Stimulated activated CD8-positive, alpha-beta memory T cell treated with anti-CD3 and anti-CD28 coated beads, Interleukin-15, amount 100 ng/mL, for 1 hour (primary cell): ENCODE measurements around the gene BPIFB1.

Experiments
- DNase-seq: peaks from one replicate; pipeline ENCODE4 v3.0.0-alpha.2; 2020; ENCODE audit warnings: low read depth

Gene BPIFB1

GRCh38 chr20:33296206-33296605 lies 13.2 kb downstream of the BPIFB1 start:
- DNase-seq, result no peak

- no peak for DNase-seq
Measured at GRCh38 chr20:33298391-33298790, 15.4 kb downstream of the BPIFB1 start.

DNA sequence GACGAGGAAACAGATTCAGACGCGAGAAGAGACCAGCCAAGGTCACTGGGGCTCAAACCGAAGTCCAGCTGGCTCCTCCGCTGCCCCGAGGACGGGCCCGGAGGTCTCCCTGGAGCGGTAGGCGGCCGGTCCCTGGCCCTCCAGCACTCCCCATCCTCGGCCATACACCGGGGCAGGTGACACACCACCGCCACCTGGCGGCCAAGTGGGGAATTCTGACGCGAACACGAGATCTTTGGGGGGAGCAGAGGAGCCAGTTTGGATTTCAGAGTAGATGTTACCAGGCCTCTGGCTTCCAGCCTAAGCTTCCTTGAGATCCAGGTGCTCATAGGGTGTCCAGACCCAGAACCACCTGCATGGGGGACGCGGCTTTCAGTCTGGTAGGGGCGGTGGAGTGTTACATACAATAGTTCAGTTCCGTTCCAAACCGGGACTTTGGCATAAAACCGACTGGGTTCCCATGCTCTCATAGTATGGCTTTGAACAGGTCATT lies 16.1 kb downstream of the BPIFB1 start:
- DNase-seq, result peak; percentile 63

GRCh38 chr20:33301192-33301930 lies 18.3 kb downstream of the BPIFB1 start:
- no peak for DNase-seq

DNA sequence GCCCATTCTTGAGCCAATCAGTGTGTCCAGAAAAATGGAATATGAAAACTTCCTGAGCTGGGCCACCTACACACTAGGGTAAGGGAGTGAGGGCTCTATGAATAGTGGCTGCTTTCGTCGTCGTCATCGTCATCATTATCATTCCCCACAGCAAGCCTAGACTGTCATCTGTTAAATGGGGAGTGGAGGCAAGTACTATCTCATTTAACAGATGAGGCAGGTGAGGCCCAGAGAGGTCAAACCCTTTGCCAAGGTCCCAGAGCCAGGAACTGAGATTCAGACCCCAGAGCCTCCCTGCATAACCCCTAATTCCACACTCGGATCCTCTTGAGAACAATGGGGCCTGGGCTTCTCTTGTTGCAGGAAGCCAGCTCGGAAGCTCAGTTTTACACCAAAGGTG lies 20.6 kb downstream of the BPIFB1 start:
- DNase-seq, result no peak

GRCh38 chr20:33304046-33304445 lies 21.0 kb downstream of the BPIFB1 start:
- DNase-seq, result no peak

- no peak for DNase-seq
Measured at GRCh38 chr20:33305589-33306057, 22.6 kb downstream of the BPIFB1 start.

- DNase-seq, result no peak
Measured at GRCh38 chr20:33306228-33306627, 23.2 kb downstream of the BPIFB1 start.

DNA sequence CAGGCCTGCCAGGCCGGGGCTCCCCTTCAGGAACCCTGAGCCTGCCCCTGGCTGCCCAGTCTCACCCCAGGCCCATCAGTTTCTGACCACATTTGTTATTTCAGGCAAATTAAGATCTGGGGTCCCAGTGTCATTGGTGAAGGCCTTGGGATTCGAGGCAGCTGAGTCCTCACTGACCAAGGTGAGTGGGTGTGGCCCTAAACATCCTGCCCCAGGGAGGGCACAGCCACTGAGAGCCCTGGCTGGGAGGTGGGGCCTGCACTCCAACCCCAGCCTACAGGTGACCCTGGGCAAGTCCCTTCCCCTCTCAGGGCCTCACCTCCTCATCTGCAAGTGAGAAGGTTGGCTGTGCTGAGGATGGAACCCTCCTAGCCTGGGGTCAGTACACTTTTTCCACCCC lies 23.8 kb downstream of the BPIFB1 start:
- DNase-seq, result no peak

- no peak for DNase-seq
Measured at GRCh38 chr20:33308668-33309067, 25.7 kb downstream of the BPIFB1 start.

- no peak for DNase-seq
Measured at GRCh38 chr20:33309631-33310030, 26.6 kb downstream of the BPIFB1 start.

DNA sequence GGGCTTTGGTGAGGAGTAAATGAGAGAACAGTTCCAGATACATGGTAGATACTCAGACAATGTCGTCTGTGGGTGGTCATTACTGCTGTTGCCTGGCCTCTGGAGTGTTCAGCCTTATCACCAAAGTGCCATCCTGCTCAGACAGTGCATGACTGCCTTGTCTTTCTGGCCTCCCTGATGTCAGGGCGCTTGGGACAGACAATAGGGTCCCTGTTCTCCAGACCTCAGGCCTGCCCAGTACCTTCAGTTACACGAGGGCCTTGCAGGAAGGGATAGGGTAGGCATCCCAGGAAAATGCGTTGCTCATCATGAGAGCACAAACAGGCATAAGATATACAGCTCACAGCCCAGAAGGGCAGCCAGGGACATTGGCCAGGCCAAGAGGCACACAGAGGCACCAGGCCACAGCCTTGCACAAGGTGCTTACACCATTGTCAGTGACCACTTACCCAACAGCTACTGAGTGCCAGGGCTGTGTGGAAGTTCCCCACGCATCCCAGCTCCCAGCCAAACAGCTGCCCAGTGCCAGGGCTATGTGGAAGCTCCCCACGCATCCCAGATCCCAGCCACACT lies 27.4 kb downstream of the BPIFB1 start:
- no peak for DNase-seq

GRCh38 chr20:33311011-33311410 lies 28.0 kb downstream of the BPIFB1 start:
- DNase-seq, result no peak

DNA sequence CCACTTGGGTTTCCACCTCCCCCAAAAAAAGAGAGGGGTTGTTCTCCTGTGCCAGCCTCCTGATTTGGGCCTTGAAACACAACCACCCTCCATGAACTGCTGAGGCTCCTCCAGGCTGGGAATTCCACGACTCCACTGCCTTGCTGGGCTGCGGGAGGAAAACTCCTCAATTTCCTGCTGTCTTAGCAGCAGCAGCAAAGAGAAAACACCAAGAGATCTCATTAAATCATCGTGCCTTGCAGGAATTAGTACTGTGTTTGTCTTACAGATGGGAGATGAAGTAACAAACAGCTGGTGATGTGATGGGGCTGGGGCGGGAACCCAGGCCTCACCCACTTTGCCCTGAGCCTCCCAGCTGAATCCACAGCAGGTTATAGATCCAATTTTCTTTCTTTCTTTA lies 29.0 kb downstream of the BPIFB1 start:
- DNase-seq, result no peak

- no peak for DNase-seq
Measured at GRCh38 chr20:33312583-33312982, 29.6 kb downstream of the BPIFB1 start.

GRCh38 chr20:33313686-33314314 lies 30.8 kb downstream of the BPIFB1 start:
- no peak for DNase-seq

GRCh38 chr20:33316343-33316742 lies 33.3 kb downstream of the BPIFB1 start:
- no peak for DNase-seq

DNA sequence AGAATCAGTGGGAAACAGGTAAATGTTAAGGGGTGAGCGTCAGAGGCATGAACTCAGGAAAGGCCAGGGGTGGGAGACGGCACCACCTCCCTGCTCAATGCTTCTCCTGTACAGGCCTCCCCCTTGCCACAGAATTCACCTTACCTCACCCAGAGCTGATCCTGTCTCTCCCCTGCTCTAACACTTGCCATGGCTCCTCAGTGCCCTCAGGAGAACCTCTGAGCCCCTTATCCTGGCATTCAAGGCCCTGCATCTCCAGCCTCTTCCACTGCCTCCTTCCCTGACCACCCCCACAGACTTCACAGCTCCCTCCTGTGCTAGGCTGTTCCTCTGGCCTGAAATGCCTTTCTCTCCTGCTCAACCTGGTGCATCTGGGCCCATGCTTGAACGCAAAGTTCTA lies 33.9 kb downstream of the BPIFB1 start:
- no peak for DNase-seq

DNA sequence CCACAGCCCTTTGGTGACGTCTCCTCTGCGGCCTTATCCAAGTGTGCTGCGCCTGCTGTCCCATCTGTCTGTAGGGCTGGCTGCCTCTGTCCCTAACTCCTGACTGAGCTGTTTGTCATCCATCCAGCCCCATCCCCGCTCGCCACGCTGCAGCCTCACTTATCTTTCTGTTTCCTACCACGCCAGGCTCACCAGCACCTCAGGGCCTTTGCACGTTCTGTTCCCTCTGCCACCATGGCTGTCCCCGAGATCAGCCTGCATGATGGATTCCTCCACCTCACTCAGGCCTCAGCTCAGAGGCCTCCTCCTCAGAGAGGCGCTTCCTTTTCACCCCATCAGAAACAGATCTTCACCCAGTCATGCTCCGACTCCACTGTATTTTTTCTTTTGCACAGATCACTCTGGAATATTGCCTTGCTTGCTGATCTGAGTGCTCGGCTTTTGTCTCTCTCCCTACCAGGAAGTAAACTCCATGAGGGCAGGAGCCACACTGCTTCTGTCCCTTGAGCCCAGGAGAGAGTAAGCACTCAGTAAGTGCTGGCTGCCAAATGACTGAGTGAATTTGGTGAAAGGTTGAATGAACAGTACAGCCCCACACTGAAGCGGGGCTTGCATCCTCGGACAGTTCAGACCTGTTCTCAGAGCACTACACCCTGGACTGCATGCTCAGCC lies 34.5 kb downstream of the BPIFB1 start:
- no peak for DNase-seq

- no peak for DNase-seq
Measured at GRCh38 chr20:33318096-33318429, 35.0 kb downstream of the BPIFB1 start.

DNA sequence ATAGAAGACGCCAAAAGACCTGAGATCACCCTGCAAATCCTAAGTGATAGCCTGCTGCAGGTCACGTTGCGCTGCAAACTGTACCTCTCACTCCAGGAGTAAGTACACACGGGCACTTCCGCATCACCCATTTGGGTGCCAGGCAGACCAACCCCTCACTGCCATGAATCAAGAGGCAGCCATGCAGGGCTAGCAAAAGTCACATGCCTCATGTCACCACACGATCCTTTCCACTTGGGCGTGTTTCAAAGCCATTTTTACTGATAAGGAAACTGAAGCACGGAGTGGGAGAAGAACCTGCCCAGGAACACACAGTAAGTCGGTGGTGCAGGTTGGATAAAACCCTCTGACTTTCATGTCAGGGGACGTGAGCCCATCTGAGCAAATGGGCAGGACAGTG lies 37.0 kb downstream of the BPIFB1 start:
- no peak for DNase-seq

GRCh38 chr20:33322456-33322855 lies 39.4 kb downstream of the BPIFB1 start:
- no peak for DNase-seq

- no peak for DNase-seq
Measured at GRCh38 chr20:33323236-33323635, 40.2 kb downstream of the BPIFB1 start.
